HG03457 (cell line): Measurements from ENCODE around the gene TSHZ2.

Experiments used
- ATAC-seq: cut with Tn5 transposase; IDR thresholded peaks from one replicate; pipeline ENCODE4 v1.9.1; 2021; ENCODE audit warnings: moderate number of reproducible peaks; ENCODE audit not compliant: unreplicated experiment

Gene TSHZ2

GRCh38 chr20:52972190-52972937 is at the start of gene TSHZ2:
Gene TSHZ2 (plus strand): TSS chr20:52972358. CDS start chr20:52973294, 936 bp downstream.
- ATAC-seq: no peak

GRCh38 chr20:52922436-52922835 is 49.7 kb upstream of the TSHZ2 start:
- no peak for ATAC-seq

- no peak for ATAC-seq
Observed at GRCh38 chr20:52923123-52923937, 48.8 kb upstream of the TSHZ2 start.

- ATAC-seq: no peak
Observed at GRCh38 chr20:52924411-52925271, 47.5 kb upstream of the TSHZ2 start.

GRCh38 chr20:52926505-52926904 is 45.7 kb upstream of the TSHZ2 start:
- no peak for ATAC-seq

GRCh38 chr20:52933867-52934266 is 38.3 kb upstream of the TSHZ2 start:
- ATAC-seq: no peak

- ATAC-seq: no peak
Observed at GRCh38 chr20:52936351-52937340, 35.5 kb upstream of the TSHZ2 start.

- no peak for ATAC-seq
Observed at GRCh38 chr20:52937591-52938100, 34.5 kb upstream of the TSHZ2 start.

GRCh38 chr20:52939141-52939540 is 33.0 kb upstream of the TSHZ2 start:
- ATAC-seq: no peak

- no peak for ATAC-seq
Observed at GRCh38 chr20:52941808-52942207, 30.4 kb upstream of the TSHZ2 start.

GRCh38 chr20:52943185-52943841 is 28.8 kb upstream of the TSHZ2 start:
- no peak for ATAC-seq

GRCh38 chr20:52945268-52945667 is 26.9 kb upstream of the TSHZ2 start:
- ATAC-seq: no peak

- no peak for ATAC-seq
Observed at GRCh38 chr20:52945862-52946522, 26.2 kb upstream of the TSHZ2 start.

GRCh38 chr20:52948491-52948890 is 23.7 kb upstream of the TSHZ2 start:
- ATAC-seq: no peak

GRCh38 chr20:52953020-52953419 is 19.1 kb upstream of the TSHZ2 start:
- no peak for ATAC-seq

GRCh38 chr20:52954849-52955248 is 17.3 kb upstream of the TSHZ2 start:
- no peak for ATAC-seq

GRCh38 chr20:52958211-52958610 is 13.9 kb upstream of the TSHZ2 start:
- ATAC-seq: no peak

- no peak for ATAC-seq
Observed at GRCh38 chr20:52959125-52959524, 13.0 kb upstream of the TSHZ2 start.

GRCh38 chr20:52962183-52962582 is 10.0 kb upstream of the TSHZ2 start:
- no peak for ATAC-seq
